Activated CD8-positive, alpha-beta memory T cell treated with anti-CD3 and anti-CD28 coated beads for 24 hours (primary cell): ENCODE data around the gene MYLK3.
"Not testable (repeated sequence)": the region's sequence is repeated elsewhere in the genome, so short reads cannot be mapped to it uniquely, and the experiment has no call there.

Experiments
- DNase-seq: peaks from one replicate; pipeline ENCODE4 v3.0.0-alpha.2; 2020

MYLK3 gene

GRCh38 chr16:46688654-46689364, 59.3 kb downstream of the MYLK3 start, which contains the start of gene VPS35:
Gene VPS35 (minus strand): TSS chr16:46689178. CDS start chr16:46689133, 45 bp downstream.
- DNase-seq = no peak

GRCh38 chr16:46688101-46688653, 60.0 kb downstream of the MYLK3 start:
- DNase-seq = no peak

- no peak for DNase-seq
Measured at GRCh38 chr16:46687486-46687885, 60.7 kb downstream of the MYLK3 start.

GRCh38 chr16:46686815-46687473, 61.2 kb downstream of the MYLK3 start:
- DNase-seq = no peak

GRCh38 chr16:46681867-46682266, 66.3 kb downstream of the MYLK3 start:
- not testable (repeated sequence) for DNase-seq

- not testable (repeated sequence) for DNase-seq
Measured at GRCh38 chr16:46677943-46678342, 70.2 kb downstream of the MYLK3 start.

GRCh38 chr16:46673320-46674013, 74.7 kb downstream of the MYLK3 start:
- DNase-seq = peak; percentile 61

GRCh38 chr16:46662123-46662522, 86.0 kb downstream of the MYLK3 start:
- DNase-seq = no peak

GRCh38 chr16:46658925-46659324, 89.2 kb downstream of the MYLK3 start:
- DNase-seq = no peak
